K562 treated with DMSO at 1 percent for 12 hours (cell line): Measurements from ENCODE around the gene HNRNPDL. TPM values are rescaled to one million over a fixed set of nuclear protein-coding genes. Genes with fewer than 3 reads are reported as not detected.

Source experiments
- total RNA-seq: library from RNA; unstranded; fragments of 300-600 nt; gene quantifications from 2 replicates; pipeline ENCODE4 v1.2.3, GENCODE V29; 2022; ENCODE audit not compliant: insufficient read depth

Gene HNRNPDL
- 38.2 and 92.2 TPM in 2 replicates for total RNA-seq

GRCh38 chr4:82430193-82430963 is at the start of gene HNRNPDL, which contains the start of gene ENOPH1:
Gene HNRNPDL (minus strand): TSS chr4:82430462. CDS start chr4:82429690, 772 bp downstream.
Gene ENOPH1 (plus strand): TSS chr4:82430590. CDS start chr4:82430830, 240 bp downstream.

GRCh38 chr4:82373816-82374625 is 56.2 kb downstream of the HNRNPDL start, which contains the start of gene HNRNPD:
Gene HNRNPD (minus strand): TSS chr4:82373991. CDS start chr4:82373678, 313 bp downstream.

Other genes starting within 250 kb of the HNRNPDL start
- gene HNRNPD, start 56.5 kb downstream of the HNRNPDL start, total RNA-seq: 80.7 and 132 TPM in 2 replicates
- gene ENOPH1, start 128 bp upstream of the HNRNPDL start, total RNA-seq: 22.9 and 30.0 TPM in 2 replicates
- gene TMEM150C, start 131.5 kb upstream of the HNRNPDL start, total RNA-seq: not detected in 2 replicates